Skin epidermis (tissue), 12 donors: Measurements from ENCODE around the gene SKOR2.

Experiments used
- H3K27ac ChIP-seq, 21 experiments: fragments of 200-600 bp; sonication (generic) in 11 of 21; one replicate each; pipeline ENCODE4 v1.5.0; 2020; ENCODE audit warnings: mild to moderate bottlenecking in 3 of 21, inconsistent platforms in 2 of 21, moderate library complexity in 2 of 21
- H3K4me3 ChIP-seq, 7 experiments: fragments of 200-600 bp; sonication (generic) in 2 of 7; one replicate each; pipeline ENCODE4 v1.5.0; 2020; ENCODE audit warnings: inconsistent platforms in 2 of 7, mild to moderate bottlenecking in 2 of 7, moderate library complexity in 1 of 7

SKOR2 gene

GRCh38 chr18:47260120-47260923 is 8.9 kb upstream of the SKOR2 start:
- Histone ChIP-seq H3K4me3 (no peak overlapping the region), H3K27ac (no peak overlapping the region)

- Histone ChIP-seq H3K4me3 (no peak overlapping the region), H3K27ac (no peak overlapping the region)
Measured at GRCh38 chr18:47254341-47254939, 3.0 kb upstream of the SKOR2 start.

GRCh38 chr18:47253101-47253654 is 1.7 kb upstream of the SKOR2 start:
- Histone ChIP-seq H3K27ac (no peak overlapping the region), H3K4me3 (no peak overlapping the region)

- Histone ChIP-seq H3K27ac (no peak overlapping the region), H3K4me3 (no peak overlapping the region)
Measured at GRCh38 chr18:47250391-47251046, 941 bp downstream of the SKOR2 start.

- no peak overlapping the region for H3K4me3 ChIP-seq
- H3K27ac ChIP-seq, result no peak overlapping the region
Measured at GRCh38 chr18:47249314-47249981, 2.0 kb downstream of the SKOR2 start.

GRCh38 chr18:47248604-47249313 is 2.7 kb downstream of the SKOR2 start:
- Histone ChIP-seq H3K4me3 (no peak overlapping the region), H3K27ac (no peak overlapping the region)

- Histone ChIP-seq H3K4me3 (no peak overlapping the region), H3K27ac (no peak overlapping the region)
Measured at GRCh38 chr18:47248115-47248603, 3.3 kb downstream of the SKOR2 start.

- Histone ChIP-seq H3K4me3 (no peak overlapping the region), H3K27ac (no peak overlapping the region)
Measured at GRCh38 chr18:47247416-47248114, 3.9 kb downstream of the SKOR2 start.

- Histone ChIP-seq H3K27ac (no peak overlapping the region), H3K4me3 (no peak overlapping the region)
Measured at GRCh38 chr18:47247036-47247415, 4.4 kb downstream of the SKOR2 start.

GRCh38 chr18:47246027-47246971 is 5.2 kb downstream of the SKOR2 start:
- Histone ChIP-seq H3K27ac (no peak overlapping the region), H3K4me3 (no peak overlapping the region)

GRCh38 chr18:47244086-47244485 is 7.4 kb downstream of the SKOR2 start:
- no peak overlapping the region for H3K4me3 ChIP-seq
- no peak overlapping the region for H3K27ac ChIP-seq

GRCh38 chr18:47235096-47235495 is 16.4 kb downstream of the SKOR2 start:
- H3K27ac ChIP-seq, result no peak overlapping the region
- H3K4me3 ChIP-seq, result no peak overlapping the region

GRCh38 chr18:47226660-47227059 is 24.8 kb downstream of the SKOR2 start:
- Histone ChIP-seq H3K27ac (no peak overlapping the region), H3K4me3 (no peak overlapping the region)

- H3K27ac ChIP-seq, result no peak overlapping the region
- H3K4me3 ChIP-seq, result no peak overlapping the region
Measured at GRCh38 chr18:47215554-47216138, 35.8 kb downstream of the SKOR2 start.

- H3K4me3 ChIP-seq, result no peak overlapping the region
- H3K27ac ChIP-seq, result no peak overlapping the region
Measured at GRCh38 chr18:47209171-47209570, 42.3 kb downstream of the SKOR2 start.

GRCh38 chr18:47206945-47207637 is 44.4 kb downstream of the SKOR2 start:
- Histone ChIP-seq H3K4me3 (no peak overlapping the region), H3K27ac (no peak overlapping the region)
